HG03575 (cell line): ENCODE measurements around the gene POLRMT.
"Not testable (repeated sequence)": the region's sequence is repeated elsewhere in the genome, so short reads cannot be mapped to it uniquely, and the experiment has no call there.

ENCODE experiments used
- ATAC-seq: cut with Tn5 transposase; IDR thresholded peaks from one replicate; pipeline ENCODE4 v1.9.1; 2021; ENCODE audit not compliant: unreplicated experiment, insufficient number of reproducible peaks, low FRiP score; ENCODE audit errors: extremely low read depth

Gene POLRMT

GRCh38 chr19:633068-633785, at the start of gene POLRMT:
Gene POLRMT, minus strand, starts transcription at chr19:633537. Its CDS starts 25 bp downstream, at chr19:633512.
- ATAC-seq = no peak

- ATAC-seq = no peak
Measured at GRCh38 chr19:682678-683320, 49.5 kb upstream of the POLRMT start.

GRCh38 chr19:681029-682019, 48.0 kb upstream of the POLRMT start:
- no peak for ATAC-seq

GRCh38 chr19:680287-681028, 47.1 kb upstream of the POLRMT start:
- peak; percentile 43 for ATAC-seq

GRCh38 chr19:679418-680286, 46.3 kb upstream of the POLRMT start:
- ATAC-seq = no peak

GRCh38 chr19:678791-679388, 45.6 kb upstream of the POLRMT start:
- ATAC-seq = no peak

GRCh38 chr19:677601-678436, 44.5 kb upstream of the POLRMT start:
- ATAC-seq = no peak

- ATAC-seq = no peak
Measured at GRCh38 chr19:677201-677600, 43.9 kb upstream of the POLRMT start.

GRCh38 chr19:676339-677105, 43.2 kb upstream of the POLRMT start, which contains the start of gene FSTL3:
Gene FSTL3, plus strand, starts transcription at chr19:676392. Its CDS starts 32 bp downstream, at chr19:676424.
- ATAC-seq = no peak

- no peak for ATAC-seq
Measured at GRCh38 chr19:676007-676338, 42.6 kb upstream of the POLRMT start.

- no peak for ATAC-seq
Measured at GRCh38 chr19:674282-675151, 41.2 kb upstream of the POLRMT start.

GRCh38 chr19:670609-671075, 37.3 kb upstream of the POLRMT start:
- ATAC-seq = no peak

- not testable (repeated sequence) for ATAC-seq
Measured at GRCh38 chr19:668675-669434, 35.5 kb upstream of the POLRMT start.

GRCh38 chr19:666985-667573, 33.7 kb upstream of the POLRMT start:
- not testable (repeated sequence) for ATAC-seq
